HG03097 (cell line): ENCODE measurements around the gene FAM20A.
"Not testable (repeated sequence)": the region's sequence is repeated elsewhere in the genome, so short reads cannot be mapped to it uniquely, and the experiment has no call there.

Experiments used
- ATAC-seq: cut with Tn5 transposase; IDR thresholded peaks from one replicate; pipeline ENCODE4 v1.9.1; 2021; ENCODE audit not compliant: unreplicated experiment, low FRiP score

The FAM20A gene

GRCh38 chr17:68505951-68506350, 95.2 kb downstream of the FAM20A start:
- no peak for ATAC-seq

DNA sequence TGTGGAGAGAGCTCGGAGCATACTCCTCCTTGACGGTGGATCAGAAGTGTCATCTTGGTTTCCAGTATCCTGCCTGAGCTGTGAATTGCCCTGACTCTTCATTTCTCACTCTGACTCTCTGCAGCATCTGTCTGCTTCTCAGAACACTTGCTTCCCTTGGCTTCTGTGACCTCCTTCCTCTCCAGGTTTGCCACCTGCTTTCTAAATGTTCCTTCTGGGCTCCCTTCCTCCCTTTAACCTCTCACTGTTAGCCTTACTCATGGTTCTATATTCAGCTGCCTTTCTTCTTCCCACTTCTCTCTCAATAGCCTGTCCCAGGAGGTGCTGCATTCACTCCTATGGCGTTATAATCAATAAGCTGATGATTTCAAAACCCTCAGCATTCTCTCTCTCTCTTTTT, 100.1 kb downstream of the FAM20A start:
- ATAC-seq: no peak

- ATAC-seq: no peak
These were observed 101.6 kb downstream of the FAM20A start for GRCh38 chr17:68499587-68499986.

GRCh38 chr17:68498479-68499326, 102.5 kb downstream of the FAM20A start:
- ATAC-seq: no peak

GRCh38 chr17:68497885-68498319, 103.3 kb downstream of the FAM20A start:
- ATAC-seq: peak; percentile 88

GRCh38 chr17:68495081-68495480, 106.1 kb downstream of the FAM20A start:
- no peak for ATAC-seq

GRCh38 chr17:68492394-68493054, 108.6 kb downstream of the FAM20A start:
- not testable (repeated sequence) for ATAC-seq

DNA sequence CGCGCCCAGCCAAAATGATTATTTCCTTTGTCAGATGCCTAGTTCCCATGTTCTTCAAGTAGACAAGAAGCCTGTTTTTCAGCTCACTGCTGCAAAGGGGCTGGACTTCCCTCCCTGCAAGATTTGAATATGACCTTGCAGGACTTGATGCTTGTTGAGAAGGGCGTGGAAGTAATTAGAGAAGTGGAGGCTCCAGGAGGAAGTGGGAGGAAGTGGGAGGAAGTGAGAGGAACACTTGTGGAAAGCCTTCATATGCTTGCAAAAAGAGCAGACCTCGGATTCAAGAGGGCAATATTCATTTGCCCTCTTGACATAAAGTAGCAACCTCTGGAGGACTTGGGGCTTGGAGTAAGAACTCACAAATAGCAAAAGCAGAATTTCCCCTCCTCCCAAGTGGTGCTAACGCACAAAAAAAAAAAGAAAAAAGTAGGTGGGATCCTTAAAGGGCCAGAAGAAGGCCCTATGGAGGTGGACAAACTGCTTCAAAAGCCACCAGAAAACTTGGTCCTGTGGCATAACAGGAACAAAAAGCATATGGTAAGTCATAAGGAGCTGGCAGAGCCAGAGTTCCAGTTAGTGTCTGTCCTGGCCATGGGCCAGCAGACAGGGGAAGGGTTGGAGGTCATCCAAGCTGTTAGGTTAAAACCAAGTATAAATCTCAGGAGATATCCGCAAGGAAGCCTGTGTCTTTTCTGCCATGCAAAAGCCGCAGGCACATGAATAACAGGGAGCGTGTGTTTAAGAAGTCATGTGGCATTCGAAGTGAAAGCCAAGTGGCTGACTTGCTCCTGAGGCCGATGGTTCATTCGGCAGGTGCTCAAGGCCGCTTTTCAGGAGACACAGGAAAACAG, 109.6 kb downstream of the FAM20A start:
- ATAC-seq: no peak

GRCh38 chr17:68489919-68490318, 111.2 kb downstream of the FAM20A start:
- no peak for ATAC-seq
